Activated CD4-positive, alpha-beta T cell treated with anti-CD3 and anti-CD28 coated beads, Interleukin-2, amount 50 U/mL, for 16 hours (primary cell): ENCODE data around the gene OR52W1.
"Not testable (repeated sequence)": the region's sequence is repeated elsewhere in the genome, so short reads cannot be mapped to it uniquely, and the experiment has no call there.

ENCODE experiments used
- DNase-seq: peaks from one replicate; pipeline ENCODE4 v3.0.0-alpha.2; 2020

The OR52W1 gene

GRCh38 chr11:6219359-6219758 lies 20.3 kb downstream of the OR52W1 start:
- no peak for DNase-seq

DNA sequence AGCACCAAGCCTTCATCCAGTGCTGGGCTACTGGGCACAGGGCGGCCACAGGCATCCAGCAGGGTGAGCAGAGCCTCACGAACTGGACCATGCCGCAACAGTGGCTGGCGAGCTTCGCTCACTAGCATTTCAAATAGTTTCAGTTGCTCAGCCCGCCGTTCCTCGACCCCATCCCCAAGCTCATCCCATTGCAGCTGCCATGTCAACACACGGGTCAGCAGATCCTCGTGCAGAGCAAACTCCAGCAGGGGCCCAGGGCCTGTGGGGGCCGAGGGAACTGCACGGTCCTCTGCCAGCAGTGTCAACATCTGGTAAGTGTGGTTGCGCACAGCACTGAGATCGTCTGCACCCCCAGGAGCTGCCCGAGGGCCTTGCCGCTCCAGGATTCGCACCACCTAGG lies 24.8 kb downstream of the OR52W1 start:
- no peak for DNase-seq

- DNase-seq: no peak
These were observed 25.4 kb downstream of the OR52W1 start for GRCh38 chr11:6224421-6224820.

- no peak for DNase-seq
These were observed 26.0 kb downstream of the OR52W1 start for GRCh38 chr11:6225024-6225423.

DNA sequence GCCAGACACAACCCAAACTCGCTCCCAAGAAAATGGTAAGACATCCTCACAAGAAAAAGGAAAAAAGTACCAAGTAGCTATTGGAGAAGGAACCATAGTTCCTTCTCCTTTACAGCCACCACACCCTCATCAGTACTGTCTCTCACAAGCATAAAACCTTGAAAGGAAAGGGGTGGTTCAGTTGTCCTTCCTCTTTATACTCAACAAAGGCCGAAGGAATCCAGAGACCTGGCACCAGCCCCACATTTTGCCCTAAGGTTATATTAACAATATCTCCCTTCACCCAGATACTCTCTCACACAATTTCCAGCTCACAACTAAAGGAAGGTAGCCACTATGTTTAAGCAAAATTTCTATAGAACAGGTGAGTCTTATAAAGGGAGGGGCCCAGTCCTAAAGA lies 26.9 kb downstream of the OR52W1 start:
- DNase-seq: no peak

- no peak for DNase-seq
These were observed 29.5 kb downstream of the OR52W1 start for GRCh38 chr11:6228520-6228919.

DNA sequence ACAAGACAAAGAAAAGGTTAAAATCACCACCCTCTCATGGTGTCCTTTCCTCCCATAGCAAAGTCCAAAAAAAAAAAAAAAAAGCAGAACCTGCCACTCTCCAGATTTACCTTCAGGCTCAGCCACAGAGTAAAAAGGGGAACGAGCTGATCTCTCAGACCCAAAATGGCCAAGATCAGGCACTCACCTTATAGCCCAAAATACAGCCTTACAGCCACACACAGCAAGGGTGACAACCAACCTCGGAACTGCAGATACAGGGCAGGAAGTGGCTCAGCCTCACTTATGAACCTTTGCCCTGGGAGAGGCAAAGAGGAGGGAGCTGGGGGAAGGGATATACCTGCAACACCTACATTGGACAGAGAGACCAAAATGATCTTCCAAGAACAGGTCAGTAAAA lies 30.9 kb downstream of the OR52W1 start:
- no peak for DNase-seq

- DNase-seq: no peak
These were observed 33.9 kb downstream of the OR52W1 start for GRCh38 chr11:6232899-6233298.

GRCh38 chr11:6233984-6234386 lies 35.0 kb downstream of the OR52W1 start:
- DNase-seq: no peak

DNA sequence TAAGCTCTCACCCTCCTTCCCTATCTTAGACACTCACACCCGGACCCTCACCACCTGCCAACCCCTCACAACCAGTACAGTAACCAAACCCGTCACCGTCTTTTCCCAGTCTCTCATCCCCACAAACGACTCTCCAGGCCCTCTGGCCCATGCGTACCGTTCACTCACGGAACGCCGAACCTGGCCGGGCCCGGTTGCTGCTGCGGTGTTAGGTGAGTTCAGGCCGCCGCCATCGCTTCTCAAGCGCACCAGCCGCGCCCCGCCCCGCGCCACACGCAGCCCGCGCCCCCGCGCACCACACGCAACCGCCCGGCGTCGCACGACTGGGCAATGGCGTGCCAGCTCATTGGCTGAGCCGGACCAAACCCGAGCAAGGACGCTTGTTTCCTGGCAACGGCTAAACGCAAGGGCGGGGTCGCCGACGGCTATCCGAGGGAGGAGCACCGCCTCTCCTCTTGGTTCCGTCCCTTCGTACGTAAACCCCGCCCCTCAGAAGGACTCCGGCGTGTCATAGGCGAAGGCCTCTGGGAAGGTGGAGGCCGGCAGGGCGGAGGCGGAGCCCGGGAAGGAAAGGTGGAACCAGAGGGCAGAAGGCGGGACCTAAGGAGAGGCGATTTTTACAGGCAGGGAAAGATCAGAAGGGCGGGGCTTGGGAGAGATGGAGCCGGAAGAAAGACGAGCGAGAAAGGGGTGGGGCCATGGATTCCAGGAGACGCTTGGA lies 35.5 kb downstream of the OR52W1 start, which contains the start of gene FHIP1B:
Gene FHIP1B, minus strand, starts transcription at position 250 of the 721 bp plus-strand sequence. CDS start 10,120 bp downstream, outside the sequence.
- DNase-seq: peak; percentile 100

DNA sequence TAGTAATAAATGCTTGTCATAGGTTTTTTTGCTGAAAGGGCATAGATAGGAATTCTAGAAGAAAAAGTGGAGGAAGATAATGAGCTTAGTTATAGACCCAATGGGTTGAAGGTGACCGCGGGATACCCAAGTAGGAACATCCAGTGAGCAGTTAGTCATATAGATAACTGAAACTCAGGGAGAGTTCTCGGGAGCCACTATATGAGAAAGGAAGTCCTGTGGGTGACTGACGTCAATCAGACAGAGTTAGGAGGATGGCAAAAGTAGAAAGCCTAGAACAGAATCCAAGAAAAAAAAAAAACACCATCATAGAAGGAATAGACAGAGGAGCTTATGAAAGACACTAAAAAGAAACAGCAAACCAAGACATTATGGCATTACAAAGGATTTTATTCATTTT lies 38.2 kb downstream of the OR52W1 start:
- no peak for DNase-seq

DNA sequence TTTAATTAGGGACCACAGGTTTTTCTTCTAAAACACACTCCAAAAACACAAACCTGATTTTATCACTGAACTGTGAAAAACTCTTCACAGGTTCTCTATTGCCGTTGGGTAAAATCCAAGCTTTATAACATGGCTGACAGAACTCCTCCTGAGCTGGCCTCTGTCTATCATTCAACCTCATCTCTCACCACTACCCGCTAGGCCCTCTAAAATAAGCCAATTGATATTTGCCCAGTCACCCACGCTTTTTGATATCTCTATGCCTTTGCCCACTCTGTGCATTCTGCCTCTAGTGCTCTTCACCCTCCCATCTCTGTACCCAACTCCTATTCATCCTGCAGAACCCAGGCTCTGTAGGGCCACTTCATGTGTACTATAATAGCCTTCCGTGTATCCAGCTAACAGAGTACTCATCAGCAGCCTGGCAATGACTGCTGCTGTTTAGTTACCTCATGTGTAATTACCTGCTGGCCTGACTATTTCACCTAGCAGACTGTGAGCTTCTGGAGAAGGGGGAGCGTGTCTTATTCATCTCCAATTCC lies 38.8 kb downstream of the OR52W1 start:
- DNase-seq: no peak

DNA sequence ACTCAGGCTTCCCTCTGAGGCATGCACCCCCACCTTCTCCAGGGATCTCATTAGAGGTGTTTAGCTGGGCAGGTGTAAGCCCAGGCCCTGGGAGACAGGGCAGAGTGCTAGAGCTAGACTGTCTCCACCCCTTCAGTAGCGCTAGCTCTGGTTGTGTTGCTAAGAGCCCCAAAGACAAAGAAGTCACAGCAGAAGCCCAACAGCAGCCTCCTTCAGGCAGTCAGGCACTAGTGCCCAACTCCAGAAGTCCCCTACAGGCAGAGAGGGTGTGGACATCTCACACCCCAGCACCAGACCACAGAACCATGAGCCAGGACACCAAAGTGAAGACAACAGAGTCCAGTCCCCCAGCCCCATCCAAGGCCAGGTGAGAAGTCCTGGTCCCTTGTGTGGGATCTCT lies 39.9 kb downstream of the OR52W1 start, which contains the start of gene CNGA4:
Gene CNGA4, plus strand, starts transcription at position 188 of the 400 bp plus-strand sequence. Its CDS starts 118 bp downstream, at position 306.
- DNase-seq: no peak

DNA sequence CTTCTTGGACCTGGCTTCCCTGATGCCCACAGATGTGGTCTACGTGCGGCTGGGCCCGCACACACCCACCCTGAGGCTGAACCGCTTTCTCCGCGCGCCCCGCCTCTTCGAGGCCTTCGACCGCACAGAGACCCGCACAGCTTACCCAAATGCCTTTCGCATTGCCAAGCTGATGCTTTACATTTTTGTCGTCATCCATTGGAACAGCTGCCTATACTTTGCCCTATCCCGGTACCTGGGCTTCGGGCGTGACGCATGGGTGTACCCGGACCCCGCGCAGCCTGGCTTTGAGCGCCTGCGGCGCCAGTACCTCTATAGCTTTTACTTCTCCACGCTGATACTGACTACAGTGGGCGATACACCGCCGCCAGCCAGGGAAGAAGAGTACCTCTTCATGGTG lies 41.1 kb downstream of the OR52W1 start:
- no peak for DNase-seq

GRCh38 chr11:6240781-6241180 lies 41.8 kb downstream of the OR52W1 start:
- DNase-seq: no peak

DNA sequence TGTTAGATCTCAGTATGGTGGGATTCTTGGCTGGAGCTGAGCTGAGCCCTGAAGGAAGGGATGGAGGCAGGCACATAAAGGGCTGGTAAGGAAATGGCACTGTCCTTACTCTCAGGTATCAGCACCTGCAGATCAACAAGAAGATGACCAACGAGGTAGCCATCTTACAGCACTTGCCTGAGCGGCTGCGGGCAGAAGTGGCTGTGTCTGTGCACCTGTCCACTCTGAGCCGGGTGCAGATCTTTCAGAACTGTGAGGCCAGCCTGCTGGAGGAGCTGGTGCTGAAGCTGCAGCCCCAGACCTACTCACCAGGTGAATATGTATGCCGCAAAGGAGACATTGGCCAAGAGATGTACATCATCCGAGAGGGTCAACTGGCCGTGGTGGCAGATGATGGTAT lies 42.3 kb downstream of the OR52W1 start:
- no peak for DNase-seq

DNA sequence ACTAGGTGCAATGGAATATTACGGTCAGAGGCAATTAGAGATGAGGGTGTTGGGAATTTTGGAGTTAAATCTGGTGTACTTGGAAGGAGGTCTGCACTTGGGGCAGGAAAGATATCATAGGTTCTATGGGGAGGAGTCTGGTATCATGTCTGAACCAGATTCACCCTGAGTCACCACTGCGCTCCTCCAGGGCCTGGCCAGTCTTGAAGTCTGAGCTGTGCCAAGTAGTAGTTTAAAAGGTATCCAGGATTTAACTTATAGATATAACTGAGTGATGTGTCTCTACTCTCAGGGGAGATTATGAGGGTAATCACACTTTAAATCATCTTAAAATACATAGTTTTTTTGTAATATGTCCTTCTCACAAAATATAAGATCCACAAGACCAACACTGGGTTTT lies 46.5 kb downstream of the OR52W1 start:
- DNase-seq: no peak

DNA sequence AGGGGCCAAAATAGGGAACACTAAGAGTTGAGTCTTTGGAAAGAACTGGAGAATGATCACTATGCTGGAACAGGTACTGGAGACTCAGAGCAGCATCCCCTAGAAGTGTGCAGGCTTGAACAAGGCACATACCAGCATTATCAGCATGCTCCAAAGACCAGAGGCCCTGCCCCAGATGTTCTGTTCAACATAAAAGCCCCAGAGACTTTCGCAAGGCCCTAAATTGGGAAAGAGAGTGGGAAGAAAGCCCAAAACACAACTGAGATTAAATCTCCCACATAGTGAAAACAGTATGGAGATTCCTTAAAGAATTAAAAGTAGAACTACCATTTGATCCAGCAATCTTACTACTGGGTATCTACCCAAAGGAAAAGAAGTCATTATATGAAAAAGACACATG lies 49.2 kb downstream of the OR52W1 start:
- no peak for DNase-seq

- DNase-seq: not testable (repeated sequence)
These were observed 49.9 kb downstream of the OR52W1 start for GRCh38 chr11:6248897-6249296.
